ENCODE results near the gene ARHGAP44.

Gene ARHGAP44

GRCh38 chr17:13030459-13031300 is 241.4 kb downstream of the ARHGAP44 start:
- no peak for DNase-seq

GRCh38 chr17:13031718-13032350 is 242.5 kb downstream of the ARHGAP44 start:
- DNase-seq, result peak; percentile 14

- no peak for DNase-seq
Measured at GRCh38 chr17:13035420-13035819, 246.1 kb downstream of the ARHGAP44 start.

- no peak for DNase-seq
Measured at GRCh38 chr17:13036751-13037150, 247.5 kb downstream of the ARHGAP44 start.

GRCh38 chr17:13038931-13039665 is 249.8 kb downstream of the ARHGAP44 start:
- DNase-seq, result no peak

Data from stimulated activated naive CD4-positive, alpha-beta T cell treated with Interleukin-2 at 50 U/mL for 16 hours (primary cell).